ENCODE data around the gene ESRRG.

DNA sequence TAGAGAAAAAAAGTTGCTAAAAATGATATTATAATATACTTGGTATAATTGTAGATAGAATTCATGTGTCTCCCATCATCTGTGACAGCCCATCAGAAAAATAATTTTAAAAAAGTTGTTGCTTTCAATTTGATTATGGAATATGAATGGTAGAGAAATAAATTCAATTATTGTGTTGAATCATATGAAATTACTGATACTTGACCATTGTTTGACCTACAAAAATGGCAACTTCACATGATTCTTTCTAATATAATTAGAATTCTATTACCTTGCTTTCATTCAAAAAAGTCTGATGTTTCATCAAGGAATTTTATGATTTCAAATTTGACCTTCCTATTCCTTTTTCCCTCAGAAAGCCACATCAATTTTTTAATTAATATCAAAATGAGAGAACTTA, 11.5 kb downstream of the ESRRG start:
- TF ChIP-seq, protein P1, sequence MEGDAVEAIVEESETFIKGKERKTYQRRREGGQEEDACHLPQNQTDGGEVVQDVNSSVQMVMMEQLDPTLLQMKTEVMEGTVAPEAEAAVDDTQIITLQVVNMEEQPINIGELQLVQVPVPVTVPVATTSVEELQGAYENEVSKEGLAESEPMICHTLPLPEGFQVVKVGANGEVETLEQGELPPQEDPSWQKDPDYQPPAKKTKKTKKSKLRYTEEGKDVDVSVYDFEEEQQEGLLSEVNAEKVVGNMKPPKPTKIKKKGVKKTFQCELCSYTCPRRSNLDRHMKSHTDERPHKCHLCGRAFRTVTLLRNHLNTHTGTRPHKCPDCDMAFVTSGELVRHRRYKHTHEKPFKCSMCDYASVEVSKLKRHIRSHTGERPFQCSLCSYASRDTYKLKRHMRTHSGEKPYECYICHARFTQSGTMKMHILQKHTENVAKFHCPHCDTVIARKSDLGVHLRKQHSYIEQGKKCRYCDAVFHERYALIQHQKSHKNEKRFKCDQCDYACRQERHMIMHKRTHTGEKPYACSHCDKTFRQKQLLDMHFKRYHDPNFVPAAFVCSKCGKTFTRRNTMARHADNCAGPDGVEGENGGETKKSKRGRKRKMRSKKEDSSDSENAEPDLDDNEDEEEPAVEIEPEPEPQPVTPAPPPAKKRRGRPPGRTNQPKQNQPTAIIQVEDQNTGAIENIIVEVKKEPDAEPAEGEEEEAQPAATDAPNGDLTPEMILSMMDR (IDR thresholded peaks at IDR 0.05) = no peak
- no peak for TF ChIP-seq POLR2A (IDR thresholded peaks at IDR 0.05)

All from esophagus squamous epithelium (tissue), 4 donors.